Loucy (cell line): ENCODE results near the gene PLEKHB1.

Source experiments
- EZH2phosphoT487 ChIP-seq: fragments of 200-600 bp; IDR thresholded peaks from 2 replicates; pipeline ENCODE4 v1.6.1; 2018; ENCODE audit warnings: antibody characterized with exemption, mild to moderate bottlenecking, moderate library complexity, borderline replicate concordance
- TF ChIP-seq, protein P1 (sequence below): fragments of 200-600 bp; sonication (generic); conservative IDR thresholded peaks from 2 replicates; pipeline ENCODE4 v1.5.1; 2014; ENCODE audit warnings: mild to moderate bottlenecking, antibody characterized with exemption, low read length

- TF ChIP-seq, protein P1, sequence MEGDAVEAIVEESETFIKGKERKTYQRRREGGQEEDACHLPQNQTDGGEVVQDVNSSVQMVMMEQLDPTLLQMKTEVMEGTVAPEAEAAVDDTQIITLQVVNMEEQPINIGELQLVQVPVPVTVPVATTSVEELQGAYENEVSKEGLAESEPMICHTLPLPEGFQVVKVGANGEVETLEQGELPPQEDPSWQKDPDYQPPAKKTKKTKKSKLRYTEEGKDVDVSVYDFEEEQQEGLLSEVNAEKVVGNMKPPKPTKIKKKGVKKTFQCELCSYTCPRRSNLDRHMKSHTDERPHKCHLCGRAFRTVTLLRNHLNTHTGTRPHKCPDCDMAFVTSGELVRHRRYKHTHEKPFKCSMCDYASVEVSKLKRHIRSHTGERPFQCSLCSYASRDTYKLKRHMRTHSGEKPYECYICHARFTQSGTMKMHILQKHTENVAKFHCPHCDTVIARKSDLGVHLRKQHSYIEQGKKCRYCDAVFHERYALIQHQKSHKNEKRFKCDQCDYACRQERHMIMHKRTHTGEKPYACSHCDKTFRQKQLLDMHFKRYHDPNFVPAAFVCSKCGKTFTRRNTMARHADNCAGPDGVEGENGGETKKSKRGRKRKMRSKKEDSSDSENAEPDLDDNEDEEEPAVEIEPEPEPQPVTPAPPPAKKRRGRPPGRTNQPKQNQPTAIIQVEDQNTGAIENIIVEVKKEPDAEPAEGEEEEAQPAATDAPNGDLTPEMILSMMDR, result peak; percentile 74
- TF ChIP-seq EZH2phosphoT487, result no peak
Measured at GRCh38 chr11:73661035-73661628, 14.8 kb downstream of the PLEKHB1 start.
